ENCODE data around the gene POU5F1.

The POU5F1 gene

DNA sequence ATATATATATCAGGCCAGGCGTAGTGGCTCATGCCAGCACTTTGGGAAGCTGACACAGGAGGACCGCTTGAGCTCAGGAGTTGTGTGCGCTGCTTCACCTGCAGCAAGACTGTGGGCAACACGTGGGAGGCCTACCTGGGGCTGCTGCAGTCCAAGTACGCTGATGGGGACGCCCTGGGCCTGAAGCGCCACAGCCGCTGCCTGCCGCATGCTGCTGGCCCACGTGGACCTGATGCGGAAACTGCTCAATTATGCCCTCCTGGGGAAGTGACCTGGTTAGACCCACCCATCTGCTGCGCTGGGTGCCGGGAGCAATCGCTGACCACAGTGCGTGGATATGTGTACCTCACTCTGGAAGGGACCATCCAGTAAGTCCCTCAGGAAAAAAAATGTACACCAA, 29.8 kb downstream of the POU5F1 start:
- DNase-seq (ENCODE audit: low read depth in 2 of 2), result no peak

DNA sequence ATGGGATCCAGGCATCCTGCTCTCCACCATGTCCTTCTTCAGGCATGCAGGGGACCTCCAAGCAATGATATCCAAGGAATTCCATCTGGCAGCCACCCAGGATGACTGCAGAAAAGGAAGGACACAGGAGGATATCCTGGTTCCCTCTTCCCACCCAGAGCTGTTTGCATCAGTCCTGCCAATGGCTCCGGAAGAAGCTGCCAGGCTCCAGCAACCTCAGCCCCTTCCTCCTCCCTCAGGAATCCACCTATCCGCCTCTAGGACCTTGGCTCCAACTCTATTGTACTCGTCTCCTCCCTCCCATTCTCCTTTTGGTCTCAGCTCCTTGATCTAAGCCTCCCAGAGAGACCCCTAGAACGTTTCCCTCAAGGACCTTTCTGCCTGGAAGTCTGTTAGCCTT, 30.9 kb downstream of the POU5F1 start:
- DNase-seq (ENCODE audit: low read depth in 2 of 2), result no peak

DNA sequence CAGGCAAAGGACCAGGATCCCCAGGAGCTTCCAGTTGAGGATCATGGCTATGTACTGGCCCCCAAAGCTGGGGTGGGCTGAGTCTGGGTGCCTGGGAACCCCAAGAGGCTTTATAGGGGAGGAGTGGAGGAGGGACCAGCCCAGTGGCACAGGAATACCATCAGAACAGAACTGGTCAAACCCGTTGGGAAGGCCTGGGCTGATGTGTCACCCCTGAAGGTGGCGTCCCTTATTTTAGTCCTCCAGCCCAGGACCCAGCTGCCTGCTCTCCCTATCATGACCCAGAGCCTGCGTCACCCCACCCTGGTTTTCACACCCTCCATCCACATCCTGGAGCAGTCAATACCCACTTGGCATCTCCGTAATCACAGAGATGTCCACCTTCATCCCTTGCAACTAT, 31.5 kb downstream of the POU5F1 start, which contains the start of gene PSORS1C2:
Gene PSORS1C2, minus strand, starts transcription at position 85 of the 400 bp plus-strand sequence. Its CDS starts 40 bp downstream, at position 45.
- DNase-seq (ENCODE audit: low read depth in 2 of 2), result no peak

DNA sequence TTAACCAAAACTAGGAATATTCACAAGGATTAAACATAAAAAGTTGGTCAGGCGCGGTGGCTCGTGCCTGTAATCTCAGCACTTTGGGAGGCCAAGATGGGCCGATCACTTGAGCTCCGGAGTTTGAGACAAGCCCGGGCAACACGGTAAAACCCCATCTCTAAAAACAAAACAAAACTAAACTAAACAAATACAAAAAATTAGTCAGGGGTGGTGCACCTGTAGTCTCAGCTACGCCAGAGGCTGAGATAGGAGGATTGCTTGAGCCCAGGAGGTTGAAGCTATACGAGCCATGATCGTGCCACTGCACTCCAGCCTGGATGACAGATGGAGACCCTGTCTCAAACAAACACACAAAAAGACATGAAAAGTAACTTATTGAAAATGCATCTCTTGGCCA, 34.8 kb downstream of the POU5F1 start:
- DNase-seq (ENCODE audit: low read depth in 2 of 2), result no peak

DNA sequence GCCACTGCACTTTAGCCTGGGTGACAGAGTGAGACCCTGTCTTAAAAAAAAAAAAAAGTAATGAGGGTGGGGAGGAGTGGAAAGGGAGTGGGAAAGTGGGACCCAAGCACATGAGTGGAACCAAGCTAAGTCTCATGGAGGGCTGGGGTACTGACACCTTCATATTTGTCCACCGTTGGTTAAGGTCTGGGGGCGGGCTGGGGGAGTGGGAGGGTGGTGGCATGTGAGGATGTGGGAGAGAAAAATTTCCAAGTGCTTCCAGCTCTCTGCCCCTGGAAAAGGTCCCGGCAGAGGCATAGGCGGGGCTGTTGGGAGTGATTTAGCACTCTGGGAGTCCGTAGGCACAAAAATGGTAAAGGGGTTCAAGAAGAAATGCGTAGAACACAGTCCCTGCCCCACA, 37.7 kb downstream of the POU5F1 start:
- DNase-seq (ENCODE audit: low read depth in 2 of 2), result no peak

DNA sequence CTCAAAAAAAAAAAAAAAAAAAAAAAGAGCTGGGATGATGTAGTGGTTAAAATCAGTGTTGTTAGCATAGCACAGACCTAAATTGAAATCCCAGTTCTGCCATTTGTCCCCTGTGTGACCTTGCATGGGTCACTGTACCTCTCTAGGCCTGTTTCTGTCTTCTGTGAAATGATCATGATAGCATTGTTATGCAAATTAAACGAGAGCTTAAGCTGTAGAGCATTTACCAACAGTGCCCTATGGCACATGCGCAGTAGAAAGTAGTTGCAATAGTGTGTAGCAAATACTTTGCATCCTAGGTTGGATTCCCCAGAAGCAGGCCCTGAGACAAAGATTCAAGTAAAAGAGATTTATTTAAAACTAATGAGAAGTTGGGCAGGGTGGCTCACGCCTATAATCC, 38.9 kb downstream of the POU5F1 start:
- DNase-seq (ENCODE audit: low read depth in 2 of 2), result no peak

DNA sequence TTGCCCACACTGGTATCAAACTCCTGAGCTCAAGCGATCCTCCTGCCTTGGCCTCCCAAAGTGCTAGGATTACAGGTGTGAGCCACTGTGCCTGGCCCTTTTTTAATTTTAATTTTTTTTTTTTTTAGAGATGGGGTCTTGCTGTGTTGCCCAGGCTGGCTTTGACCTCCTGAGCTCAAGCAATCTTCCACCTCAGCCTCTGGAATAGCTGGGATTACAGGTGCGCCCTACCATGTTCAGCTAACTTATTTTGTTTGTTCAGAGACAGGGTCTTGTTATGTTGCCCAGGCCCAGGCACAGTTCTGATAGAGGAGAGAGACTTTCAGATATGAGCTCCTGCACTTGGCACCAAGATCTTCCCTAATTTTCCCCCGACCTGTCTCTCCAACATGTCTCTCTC, 39.7 kb downstream of the POU5F1 start:
- no peak for DNase-seq (ENCODE audit: low read depth in 2 of 2)

DNA sequence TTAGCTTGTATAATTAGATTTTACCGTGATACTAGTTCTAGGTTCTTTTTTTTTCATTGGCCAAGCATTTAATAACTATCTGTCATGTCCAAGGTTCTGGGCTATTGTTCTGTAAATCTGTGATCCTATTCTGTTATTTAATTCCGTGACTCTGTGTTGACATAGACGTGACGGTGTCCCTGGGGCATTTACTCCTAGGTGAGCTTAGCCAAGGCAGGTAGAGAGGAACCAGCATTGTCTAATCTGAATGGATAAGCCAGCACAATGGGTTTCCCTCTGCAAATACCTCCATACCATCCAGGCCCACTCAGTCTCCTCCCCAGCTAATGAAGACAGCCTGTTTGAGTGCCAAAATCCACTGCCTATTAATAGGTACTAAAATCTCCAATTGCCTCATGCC, 41.4 kb downstream of the POU5F1 start:
- no peak for DNase-seq (ENCODE audit: low read depth in 2 of 2)

DNA sequence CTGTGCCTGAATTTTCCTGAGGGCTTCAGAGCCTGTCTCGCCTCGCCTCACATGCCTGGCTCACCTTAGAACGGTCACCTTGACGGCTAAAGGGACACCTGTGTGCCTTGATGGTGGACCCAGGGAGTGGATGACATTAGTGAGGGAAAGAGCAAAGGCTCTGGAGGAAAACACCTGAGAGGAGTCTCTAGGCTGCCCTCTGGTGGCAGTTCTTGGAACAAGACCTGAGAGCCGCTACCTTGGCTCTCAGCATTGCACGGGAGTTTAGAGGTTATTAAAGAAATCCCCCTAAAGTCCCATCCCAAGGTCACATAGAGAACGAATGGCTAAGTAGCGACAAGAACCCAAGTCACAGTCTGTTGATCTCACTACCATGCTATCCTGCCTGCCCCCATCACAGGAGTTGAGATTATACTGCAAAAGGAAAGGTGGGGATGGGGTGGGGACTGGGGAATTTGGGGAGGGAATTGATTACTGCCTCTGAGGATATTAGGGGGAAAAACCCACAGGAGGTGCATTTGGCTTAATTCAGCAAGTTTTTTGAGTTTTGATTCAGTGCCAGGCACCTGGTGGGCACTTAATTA, 42.3 kb downstream of the POU5F1 start:
- peak; percentile 30 to 47 for DNase-seq (ENCODE audit: low read depth in 2 of 2)

DNA sequence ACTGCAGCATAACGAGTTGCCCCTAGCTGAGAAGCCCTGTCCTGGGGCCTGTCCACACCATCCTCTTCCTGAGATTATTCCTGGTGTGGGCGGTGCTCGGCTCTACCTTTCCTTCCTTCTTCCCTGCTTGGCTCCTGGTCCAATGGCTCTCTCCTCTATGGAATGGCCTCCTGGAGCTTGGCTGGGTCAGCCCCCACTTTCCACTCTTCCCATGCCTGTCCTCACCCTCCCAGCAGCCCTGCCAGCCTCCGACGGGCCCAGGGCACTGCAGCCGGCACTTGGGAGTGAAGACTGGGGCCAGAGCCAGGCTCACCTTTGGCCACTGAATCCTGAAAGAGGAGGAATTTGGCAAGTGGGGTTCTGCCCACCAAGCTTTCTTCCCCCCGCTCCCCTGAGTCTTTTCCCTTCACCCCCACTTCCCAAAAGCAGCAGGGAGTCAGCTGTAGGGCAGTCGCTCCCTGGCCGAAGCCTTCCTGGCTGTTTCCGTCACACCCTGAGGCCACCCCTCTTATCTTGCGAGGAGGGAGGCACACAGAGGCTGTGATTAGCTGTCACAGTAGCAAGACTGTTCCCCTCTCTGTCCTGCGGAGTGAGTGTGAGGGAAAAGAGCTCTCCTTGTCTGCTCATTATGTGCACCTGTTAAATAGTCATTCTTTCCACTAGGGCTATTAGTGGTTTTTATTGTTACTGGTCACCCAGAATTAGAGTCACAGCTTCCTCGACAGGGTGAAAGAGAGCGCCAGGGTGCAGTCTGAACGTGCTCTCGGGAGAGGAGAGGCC, 43.9 kb downstream of the POU5F1 start:
- DNase-seq (ENCODE audit: low read depth in 2 of 2), result no peak

DNA sequence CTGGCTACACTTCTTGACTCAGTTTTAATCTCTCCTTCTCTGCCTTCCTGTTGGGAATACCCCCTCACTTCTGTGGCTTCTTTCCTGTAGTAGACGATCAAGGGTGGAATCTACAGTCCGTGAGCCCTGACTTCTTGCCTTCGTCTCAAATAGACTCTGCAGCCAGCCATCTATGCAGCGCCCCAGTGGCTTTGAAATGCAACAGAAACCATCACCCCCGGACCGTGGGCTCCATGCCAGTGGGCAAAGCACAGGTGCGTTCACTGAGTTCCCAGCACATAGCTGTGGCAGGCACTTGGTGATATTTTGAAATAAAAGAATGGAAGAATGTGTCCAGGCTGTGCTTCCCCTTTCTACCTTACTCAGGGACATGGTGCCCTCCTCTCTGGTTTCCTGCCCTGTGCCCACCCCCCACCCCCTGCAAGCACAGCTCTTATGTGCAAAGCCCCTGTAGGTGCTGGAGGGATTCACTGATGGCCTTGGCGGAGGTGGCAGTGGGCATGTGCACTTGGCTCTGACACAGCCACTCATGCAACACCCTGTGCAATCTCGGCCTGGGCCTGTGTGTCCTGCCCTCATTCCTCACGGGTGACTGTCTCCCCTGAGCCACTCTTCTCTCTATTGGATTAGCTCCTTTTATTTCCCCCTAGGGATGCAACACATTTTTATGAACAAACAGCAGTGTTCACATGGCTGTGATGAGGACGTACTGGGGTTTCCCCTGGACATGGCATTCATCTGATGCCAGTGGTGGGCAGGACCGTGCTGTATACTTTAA, 44.7 kb downstream of the POU5F1 start:
- no peak for DNase-seq (ENCODE audit: low read depth in 2 of 2)

DNA sequence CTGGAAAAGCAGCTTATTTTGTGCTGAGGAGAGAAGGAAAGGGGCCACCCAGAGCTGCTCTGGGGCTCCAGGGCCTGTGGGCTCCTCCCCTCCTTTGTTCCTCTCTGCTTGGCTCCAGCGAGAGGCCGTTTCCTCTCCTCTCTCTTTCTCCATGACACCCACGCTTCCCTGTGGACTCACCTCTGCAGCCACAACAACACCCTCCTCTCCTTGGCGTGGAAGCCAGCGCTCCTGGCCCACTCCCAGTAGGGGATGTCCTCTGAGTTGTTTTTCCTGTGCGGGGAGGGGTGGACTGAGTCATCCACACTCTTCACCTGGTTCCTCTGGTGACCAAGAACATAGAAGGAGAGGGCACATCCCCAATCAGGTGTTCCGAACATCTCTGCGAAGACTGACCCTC, 45.3 kb downstream of the POU5F1 start:
- DNase-seq (ENCODE audit: low read depth in 2 of 2), result no peak

DNA sequence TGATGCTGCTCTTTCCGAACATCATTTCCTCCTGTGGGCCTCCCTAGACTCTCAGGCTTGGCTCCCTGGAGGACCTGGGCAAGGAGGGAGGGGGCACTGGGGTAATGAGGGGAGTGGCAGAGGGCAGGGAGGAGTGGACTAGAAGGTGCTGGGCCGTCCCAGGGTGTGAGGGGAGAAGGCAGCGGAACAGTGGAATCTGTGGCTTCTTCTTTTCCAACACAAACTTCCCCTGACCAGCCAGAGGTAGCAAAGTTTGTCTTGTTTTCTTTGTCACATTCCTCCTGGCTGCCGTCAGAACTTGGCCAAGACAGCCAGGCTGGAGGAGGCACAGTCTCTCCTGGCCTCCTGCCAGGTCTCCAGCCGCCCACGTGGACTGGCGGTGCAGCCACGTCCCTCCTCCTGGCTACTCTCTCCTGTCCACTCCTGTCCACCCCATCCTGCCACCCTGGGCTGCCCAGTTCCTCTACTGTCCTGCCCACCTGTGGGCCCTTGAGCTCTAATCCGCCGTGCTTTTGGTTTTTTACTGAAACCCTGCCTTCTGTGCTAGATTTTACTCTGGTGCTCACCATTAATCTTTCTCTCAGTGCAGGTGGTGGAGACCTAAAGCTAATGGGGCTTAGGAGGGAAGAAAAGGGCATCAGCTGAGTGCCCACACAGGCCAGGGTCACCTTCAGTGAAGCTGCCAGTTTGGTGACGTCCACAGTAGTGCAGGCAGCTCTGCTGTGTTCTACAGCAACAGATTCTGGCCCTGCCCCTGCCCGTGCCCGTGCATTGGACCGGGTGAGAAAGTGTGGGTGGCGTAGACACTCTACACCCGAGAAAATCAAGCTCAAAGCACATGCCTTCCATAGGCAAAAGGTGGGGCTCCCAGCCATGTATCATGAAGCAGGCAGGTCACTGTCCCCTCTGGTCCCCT, 47.4 kb downstream of the POU5F1 start:
- DNase-seq (ENCODE audit: low read depth in 2 of 2), result no peak

DNA sequence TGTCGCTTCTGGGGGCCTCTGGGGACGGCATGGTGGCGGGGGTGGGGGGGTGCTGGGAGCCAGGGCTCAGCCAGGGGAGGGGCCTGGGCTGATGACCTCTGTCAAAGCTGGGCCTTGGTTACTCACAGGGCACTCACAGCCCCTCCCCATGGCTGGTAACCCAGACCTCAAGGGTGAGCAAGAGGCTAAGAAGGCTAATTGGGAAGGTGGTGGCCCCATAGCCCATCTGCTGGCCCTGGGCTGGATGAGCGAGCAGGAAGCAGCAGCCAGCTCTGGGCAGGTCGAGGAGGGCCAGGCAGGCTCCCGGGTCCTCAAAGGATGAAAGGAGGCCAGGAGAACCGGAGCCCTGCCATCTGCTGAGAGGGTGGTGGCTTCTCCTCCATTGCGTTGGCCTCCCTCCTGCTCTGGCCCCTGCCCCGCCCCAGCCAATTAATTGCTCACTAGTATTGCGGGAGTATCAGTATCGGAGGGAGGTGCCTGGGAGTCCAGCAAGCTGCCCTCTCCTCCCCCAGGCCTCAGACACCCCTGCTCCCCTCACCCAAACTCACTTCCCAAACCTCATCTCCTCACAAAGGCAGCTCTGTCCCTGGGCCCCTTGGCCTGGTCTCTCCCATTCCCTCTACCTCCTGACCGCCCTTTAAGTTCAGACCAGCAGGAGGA, 49.2 kb downstream of the POU5F1 start:
- no peak for DNase-seq (ENCODE audit: low read depth in 2 of 2)

DNA sequence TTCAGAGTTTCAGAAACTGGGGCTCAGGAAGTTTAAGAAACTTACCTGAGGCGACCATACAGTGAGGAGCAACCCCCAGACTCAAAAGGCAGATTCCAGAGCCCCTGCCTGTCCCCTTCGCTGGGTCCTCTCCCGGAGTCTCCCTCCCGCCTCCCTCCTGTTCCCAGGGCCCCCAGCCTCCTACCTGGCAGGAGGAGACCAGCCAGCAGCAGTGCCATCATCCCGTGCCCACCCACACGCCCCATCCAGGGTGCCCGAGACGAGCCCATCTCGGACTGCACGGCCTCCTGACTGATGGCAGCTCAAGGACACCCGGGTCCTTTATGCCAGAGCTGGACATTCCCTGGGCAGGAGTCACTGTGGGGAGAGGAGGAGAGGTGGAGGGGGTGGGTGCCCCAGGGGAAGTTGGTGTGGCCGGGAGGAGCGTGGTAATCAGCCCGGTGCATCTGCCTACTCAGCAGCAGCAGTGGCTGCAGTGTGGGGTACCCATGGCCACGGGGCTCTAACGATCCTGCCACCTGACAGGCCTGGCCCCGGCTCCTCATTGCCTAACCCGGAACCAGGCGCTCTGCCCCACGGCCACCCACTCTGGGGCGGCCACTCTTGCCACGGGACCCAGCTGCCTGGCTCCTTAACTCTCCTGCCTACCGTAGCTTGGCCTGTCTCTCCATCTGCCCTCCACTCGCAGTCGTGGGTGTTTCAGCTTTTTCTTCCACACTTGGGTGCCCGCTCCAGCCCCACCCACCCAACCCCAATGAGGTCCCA, 50.1 kb downstream of the POU5F1 start, which contains the start of gene CDSN:
Gene CDSN, minus strand, starts transcription at position 296 of the 765 bp plus-strand sequence. Its CDS starts 27 bp downstream, at position 269.
- DNase-seq (ENCODE audit: low read depth in 2 of 2), result no peak

DNA sequence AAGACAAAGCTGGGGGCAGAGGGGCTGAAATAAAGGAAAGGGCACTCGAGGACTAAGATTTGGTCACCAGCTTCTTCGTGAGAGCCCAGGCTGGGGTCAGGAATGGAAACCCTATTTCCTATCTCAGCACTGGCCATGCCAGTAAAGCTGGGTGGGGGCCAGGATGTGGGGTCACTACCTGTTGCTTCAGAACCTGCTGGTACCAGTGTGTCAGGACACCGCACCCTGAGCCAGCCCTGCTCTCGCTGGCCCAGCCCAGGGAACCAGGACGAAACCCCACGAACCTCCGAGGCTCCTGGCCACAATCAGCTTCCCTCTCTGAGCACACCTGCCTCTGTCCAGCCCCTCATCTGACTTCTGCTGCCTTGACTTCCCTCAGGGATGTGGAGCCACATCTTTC, 52.3 kb downstream of the POU5F1 start:
- DNase-seq (ENCODE audit: low read depth in 2 of 2), result no peak

DNA sequence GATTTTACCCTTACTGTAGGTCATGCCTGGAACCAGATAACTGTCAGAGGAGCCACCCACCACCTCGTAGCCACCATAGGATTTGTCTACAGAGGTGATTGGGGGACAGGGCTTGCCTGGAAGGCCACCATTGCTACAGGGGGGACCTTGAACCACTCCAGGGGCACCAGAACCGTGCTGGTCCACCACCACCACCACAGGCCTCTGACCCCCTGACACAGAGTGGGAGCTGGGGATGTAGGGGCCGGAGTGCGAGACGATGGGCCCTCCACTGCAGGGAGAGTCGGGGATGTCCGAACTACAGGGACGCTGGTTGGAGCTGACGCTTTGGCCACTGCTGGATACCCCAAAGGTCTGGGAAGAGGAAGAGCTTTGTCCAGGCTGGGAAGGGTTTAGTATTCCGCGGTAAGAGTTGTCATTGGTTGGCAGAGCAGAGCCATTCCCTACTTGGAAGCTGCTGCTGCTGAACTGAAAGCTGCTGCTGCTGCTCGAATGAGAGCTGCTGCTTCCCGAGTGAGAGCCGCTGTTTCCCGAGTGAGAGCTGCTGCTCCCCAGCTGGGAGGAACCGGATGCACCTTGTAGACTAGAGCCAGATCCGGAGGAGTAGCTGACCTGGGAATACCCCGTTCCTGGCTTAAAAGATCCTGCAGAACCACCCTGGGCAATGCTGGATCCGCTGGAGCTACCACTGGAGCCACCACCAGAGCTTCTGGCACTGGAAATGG, 53.7 kb downstream of the POU5F1 start:
- no peak for DNase-seq (ENCODE audit: low read depth in 2 of 2)

DNA sequence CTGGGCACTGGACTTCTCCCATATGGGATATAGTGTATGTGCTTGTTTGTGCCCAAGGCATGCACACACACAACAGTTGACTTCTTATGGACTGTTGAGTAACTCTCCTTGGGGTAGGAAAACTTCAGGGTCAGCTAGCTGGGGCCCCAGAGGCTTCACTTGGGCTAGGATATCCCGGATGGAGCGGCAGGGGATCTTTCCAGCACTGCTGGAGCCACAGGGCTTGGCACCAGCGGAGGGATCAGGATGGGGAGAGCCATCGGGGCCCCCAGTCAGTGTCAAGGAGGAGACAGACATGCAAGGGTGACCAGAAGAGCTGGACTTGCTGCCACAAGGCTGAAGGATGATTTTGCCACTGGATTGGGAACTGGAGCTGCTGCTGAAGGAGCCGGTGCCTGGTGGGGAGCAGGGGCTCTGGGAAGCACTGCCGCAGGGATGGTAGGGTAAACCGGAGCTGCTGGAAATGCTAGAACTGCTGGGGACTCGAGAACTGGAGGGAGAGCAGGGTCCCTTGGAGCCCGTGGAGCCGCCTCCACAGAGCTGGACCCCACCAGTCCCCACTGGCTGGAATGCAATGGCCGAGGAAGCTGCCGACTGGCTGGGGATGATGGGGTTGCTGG, 54.4 kb downstream of the POU5F1 start:
- no peak for DNase-seq (ENCODE audit: low read depth in 2 of 2)
